Measurements from ENCODE around the gene PPM1D. TPM values are rescaled to one million over a fixed set of nuclear protein-coding genes. Genes with fewer than 3 reads are reported as not detected.
"Not testable (repeated sequence)": the region's sequence is repeated elsewhere in the genome, so short reads cannot be mapped to it uniquely, and the experiment has no call there.

Gene PPM1D
- total RNA-seq, 2 donors from 2014 or later: 5.0 to 7.6 TPM

- TF ChIP-seq, protein P1, sequence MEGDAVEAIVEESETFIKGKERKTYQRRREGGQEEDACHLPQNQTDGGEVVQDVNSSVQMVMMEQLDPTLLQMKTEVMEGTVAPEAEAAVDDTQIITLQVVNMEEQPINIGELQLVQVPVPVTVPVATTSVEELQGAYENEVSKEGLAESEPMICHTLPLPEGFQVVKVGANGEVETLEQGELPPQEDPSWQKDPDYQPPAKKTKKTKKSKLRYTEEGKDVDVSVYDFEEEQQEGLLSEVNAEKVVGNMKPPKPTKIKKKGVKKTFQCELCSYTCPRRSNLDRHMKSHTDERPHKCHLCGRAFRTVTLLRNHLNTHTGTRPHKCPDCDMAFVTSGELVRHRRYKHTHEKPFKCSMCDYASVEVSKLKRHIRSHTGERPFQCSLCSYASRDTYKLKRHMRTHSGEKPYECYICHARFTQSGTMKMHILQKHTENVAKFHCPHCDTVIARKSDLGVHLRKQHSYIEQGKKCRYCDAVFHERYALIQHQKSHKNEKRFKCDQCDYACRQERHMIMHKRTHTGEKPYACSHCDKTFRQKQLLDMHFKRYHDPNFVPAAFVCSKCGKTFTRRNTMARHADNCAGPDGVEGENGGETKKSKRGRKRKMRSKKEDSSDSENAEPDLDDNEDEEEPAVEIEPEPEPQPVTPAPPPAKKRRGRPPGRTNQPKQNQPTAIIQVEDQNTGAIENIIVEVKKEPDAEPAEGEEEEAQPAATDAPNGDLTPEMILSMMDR (IDR thresholded peaks at IDR 0.05): no peak
- DNase-seq (ENCODE audit: low spot score): no peak
- H3K4me1 ChIP-seq: peaks cover 0 to 12% of the 10 kb centered on the region in 2 donors
These were observed 13.3 kb downstream of the PPM1D start for GRCh38 chr17:60613325-60613724.

DNA sequence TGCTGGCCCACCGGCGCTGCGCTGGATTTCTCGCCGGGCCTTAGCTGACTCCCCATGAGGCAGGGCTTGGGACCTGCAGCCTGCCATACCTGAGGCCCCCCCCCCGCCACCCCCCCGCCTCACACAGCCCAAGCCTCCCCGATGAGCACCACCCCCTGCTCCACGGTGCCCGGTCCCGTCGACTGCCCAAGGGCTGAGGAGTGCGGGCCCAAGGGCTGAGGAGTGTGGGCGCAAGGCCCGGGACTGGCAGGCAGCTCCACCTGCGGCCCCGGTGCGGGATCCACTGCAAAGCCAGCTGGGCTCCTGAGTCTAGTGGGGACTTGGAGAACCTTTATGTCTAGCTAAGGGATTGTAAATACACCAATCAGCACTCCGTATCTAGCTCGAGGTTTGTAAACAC, 13.8 kb downstream of the PPM1D start:
- H3K27me3 ChIP-seq; H3K27ac ChIP-seq; H3K36me3 ChIP-seq; H3K9me3 ChIP-seq; H3K4me3 ChIP-seq; DNase-seq (ENCODE audit: low spot score): not testable (repeated sequence)
- H3K4me1 ChIP-seq: peaks cover 0 to 12% of the 10 kb centered on the region in 2 donors

More at GRCh38 chr17:60613325-60613724, 13.3 kb downstream of the PPM1D start:
- no peaks in the 10 kb centered on the region for H3K9me3 ChIP-seq
- no peaks in the 10 kb centered on the region for H3K27me3 ChIP-seq
- no peak overlapping the region for H3K27ac ChIP-seq
- no peak overlapping the region for H3K4me3 ChIP-seq
- H3K36me3 ChIP-seq: no peaks in the 10 kb centered on the region

DNA sequence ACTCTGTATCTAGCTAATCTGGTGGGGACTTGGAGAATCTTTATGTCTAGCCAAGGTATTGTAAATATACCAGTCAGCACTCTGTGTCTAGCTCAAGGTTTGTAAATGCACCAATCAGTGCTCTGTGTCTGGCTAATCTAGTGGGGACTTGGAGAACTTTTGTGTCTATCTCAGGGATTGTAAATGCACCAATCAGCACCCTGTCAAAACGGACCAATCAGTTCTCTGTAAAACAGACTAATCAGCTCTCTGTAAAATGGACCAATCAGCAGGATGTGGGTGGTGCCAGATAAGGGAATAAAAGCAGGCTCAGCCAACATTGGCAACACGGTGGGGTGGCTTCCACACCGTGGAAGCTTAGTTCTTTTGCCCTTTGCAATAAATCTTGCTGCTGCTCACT, 14.3 kb downstream of the PPM1D start:
- H3K4me3 ChIP-seq; H3K9me3 ChIP-seq; H3K27me3 ChIP-seq; DNase-seq (ENCODE audit: low spot score); H3K36me3 ChIP-seq; H3K27ac ChIP-seq: not testable (repeated sequence)
- H3K4me1 ChIP-seq: peaks cover 0 to 16% of the 10 kb centered on the region in 2 donors

GRCh38 chr17:60615108-60615507, 15.1 kb downstream of the PPM1D start:
- H3K4me3 ChIP-seq: no peak overlapping the region
- H3K27me3 ChIP-seq: no peaks in the 10 kb centered on the region
- H3K9me3 ChIP-seq: no peaks in the 10 kb centered on the region
- no peak for DNase-seq (ENCODE audit: low spot score)
- H3K27ac ChIP-seq: no peak overlapping the region
- TF ChIP-seq, protein P1 (IDR thresholded peaks at IDR 0.05): no peak
- H3K36me3 ChIP-seq: no peaks in the 10 kb centered on the region
- peaks cover 0 to 20% of the 10 kb centered on the region in 2 donors for H3K4me1 ChIP-seq

DNA sequence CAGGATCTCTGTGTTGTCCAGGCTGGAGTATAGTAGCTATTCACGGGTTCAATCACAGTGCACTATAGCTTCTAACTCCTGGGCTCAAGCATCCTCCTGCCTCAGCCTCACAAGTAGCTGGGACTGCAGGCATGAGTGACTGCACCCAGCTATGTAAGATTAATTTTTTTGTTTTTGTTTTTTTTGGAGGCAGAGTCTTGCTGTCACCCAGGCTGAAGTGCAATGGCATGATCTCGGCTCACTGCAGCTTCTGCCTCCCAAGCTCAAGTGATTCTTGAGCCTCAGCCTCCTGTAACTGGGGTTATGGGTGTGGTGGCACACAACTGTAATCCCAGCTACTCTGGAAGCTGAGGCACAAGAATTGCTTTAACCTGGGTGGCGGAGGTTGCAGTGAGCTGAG, 15.8 kb downstream of the PPM1D start:
- no peak overlapping the region for H3K4me3 ChIP-seq
- no peak for DNase-seq (ENCODE audit: low spot score)
- H3K27me3 ChIP-seq: no peaks in the 10 kb centered on the region
- peaks cover 0 to 15% of the 10 kb centered on the region in 2 donors for H3K4me1 ChIP-seq
- no peak overlapping the region for H3K27ac ChIP-seq
- TF ChIP-seq, protein P1 (IDR thresholded peaks at IDR 0.05): no peak
- H3K36me3 ChIP-seq: no peaks in the 10 kb centered on the region
- no peaks in the 10 kb centered on the region for H3K9me3 ChIP-seq

GRCh38 chr17:60618080-60618479, 18.1 kb downstream of the PPM1D start:
- peaks cover 0 to 8% of the 10 kb centered on the region in 2 donors for H3K4me1 ChIP-seq
- TF ChIP-seq, protein P1 (IDR thresholded peaks at IDR 0.05): no peak

DNA sequence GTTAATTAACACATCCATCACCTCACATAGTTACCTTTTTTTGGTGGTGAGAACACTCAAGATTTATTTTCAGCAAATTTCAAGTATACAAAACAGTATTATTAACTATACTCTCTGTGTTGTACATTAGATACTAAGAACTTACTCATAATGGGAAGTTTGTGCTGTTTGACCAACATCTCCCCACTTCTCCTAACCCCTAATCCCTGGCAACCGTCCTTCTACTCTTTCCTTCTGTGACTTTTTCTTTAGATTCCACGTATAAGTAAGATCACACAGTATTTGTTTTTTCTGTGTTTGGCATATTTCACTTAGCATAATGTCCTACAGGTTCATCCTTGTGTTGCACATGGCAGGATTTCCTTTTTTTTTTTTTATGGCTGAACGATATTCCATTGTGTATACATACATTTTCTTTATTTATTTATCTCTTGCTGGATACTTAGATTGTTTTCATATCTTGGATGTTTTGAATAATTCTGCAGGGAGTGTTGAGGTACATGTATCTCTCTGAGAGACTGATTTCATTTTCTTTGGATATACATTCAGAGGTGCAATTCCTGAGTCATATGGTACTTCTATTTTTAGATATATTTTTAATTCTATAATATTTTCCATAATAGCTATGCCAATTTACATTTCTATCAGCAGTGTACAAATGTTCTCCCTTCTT, 19.0 kb downstream of the PPM1D start:
- H3K9me3 ChIP-seq: no peaks in the 10 kb centered on the region
- no peak for DNase-seq (ENCODE audit: low spot score)
- no peaks in the 10 kb centered on the region for H3K36me3 ChIP-seq
- no peaks in the 10 kb centered on the region for H3K27me3 ChIP-seq
- peaks cover 0 to 8% of the 10 kb centered on the region in 2 donors for H3K4me1 ChIP-seq
- no peak overlapping the region for H3K4me3 ChIP-seq
- TF ChIP-seq, protein P1 (IDR thresholded peaks at IDR 0.05): no peak
- no peak overlapping the region for H3K27ac ChIP-seq

More at GRCh38 chr17:60618080-60618479, 18.1 kb downstream of the PPM1D start:
- Histone ChIP-seq H3K27ac (no peak overlapping the region), H3K9me3 (no peaks in the 10 kb centered on the region), H3K27me3 (no peaks in the 10 kb centered on the region), H3K36me3 (no peaks in the 10 kb centered on the region), H3K4me3 (no peak overlapping the region)
- no peak for DNase-seq (ENCODE audit: low spot score)

Data from right atrium auricular region (tissue), 2 donors.